ENCODE measurements around the gene GLTP. TPM values are rescaled to one million over a fixed set of nuclear protein-coding genes. Genes with fewer than 3 reads are reported as not detected.

The GLTP gene
- total and polyA plus RNA-seq, 2 of the 13 experiments (the other 11 are each of a cell fraction or from before 2014, with no cell fraction given) = 10.7 to 12.9 TPM

DNA sequence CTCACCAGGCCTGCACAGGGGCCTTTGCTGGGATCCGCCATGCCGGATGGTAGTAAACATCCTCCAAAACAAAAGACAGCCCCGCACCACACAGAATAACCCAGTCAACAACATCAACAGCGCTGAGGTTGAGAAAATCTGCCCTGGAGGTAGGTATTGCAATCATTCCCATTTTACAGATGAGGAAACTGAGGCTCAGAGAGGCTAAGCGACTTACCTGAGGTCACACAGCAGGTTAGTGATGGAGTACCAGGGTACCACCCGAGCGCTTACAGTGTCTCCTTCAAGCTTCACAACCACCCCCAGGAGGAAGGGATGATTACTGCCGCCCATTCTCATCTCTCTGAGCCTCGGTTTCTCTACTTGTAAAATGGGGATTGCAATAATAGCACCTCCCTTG, 62.1 kb downstream of the GLTP start:
- Histone ChIP-seq H3K79me2 (ENCODE audit: insufficient read depth, low read length) (no peaks in the 10 kb centered on the region), H3K4me3 (replicated peaks in 1 of 3; ENCODE audit: insufficient read depth in 1 of 3, low read depth in 2 of 3, low read length in 3 of 3) (no peak overlapping the region), H3K27ac (ENCODE audit: extremely low read length, insufficient read depth, low read length) (no peak overlapping the region), H2AFZ (ENCODE audit: low read length) (no peak overlapping the region), H3K9me3 (ENCODE audit: low read length) (no peaks in the 10 kb centered on the region), H3K4me2 (ENCODE audit: low read depth, low read length) (no peak overlapping the region), H3K36me3 (replicated peaks in 1 of 2; ENCODE audit: control insufficient read depth in 1 of 2, insufficient read depth in 2 of 2, low read length in 2 of 2) (no peaks in the 10 kb centered on the region), H3K4me1 (ENCODE audit: insufficient read depth, low read length) (peaks cover 64% of the 10 kb centered on the region), H4K20me1 (ENCODE audit: insufficient read depth, low read length) (no peaks in the 10 kb centered on the region), H3K9ac (ENCODE audit: insufficient read depth, low read depth, low read length) (no peak overlapping the region), H3K27me3 (ENCODE audit: control insufficient read depth in 1 of 2, insufficient read depth in 2 of 2, low read length in 2 of 2) (no peaks in the 10 kb centered on the region)
- POLR2A ChIA-PET = no interaction called here
- DNase-seq (ENCODE audit: low spot score) (no peak), FAIRE-seq (no peak), ATAC-seq (no peak)
- no TSS peak for BruUV-seq (replicated peaks)
- intact Hi-C loops (cut with micrococcal nuclease; ENCODE audit: unreplicated experiment) (no loop called here), in situ Hi-C loops (cut with HindIII; ENCODE audit: extremely low pct_ligation_motif_present, low pct_unique_long_range_greater_than_20kb) (no loop called here)
- CTCF ChIA-PET (ENCODE audit: low intra/inter-chr PET ratio, low total read pairs) = no interaction called here
- 84% methylated on average over 9 of the region's 9 CpGs for WGBS (ENCODE audit: low lambda C conversion rate)
- TF ChIP-seq HDAC2 (CRISPR knock-in tag; IDR thresholded peaks at IDR 0.05) (no peak), ZNF768 (CRISPR knock-in tag; IDR thresholded peaks at IDR 0.05) (peak; percentile 42), CHD4 (IDR thresholded peaks at IDR 0.05; ENCODE audit: borderline replicate concordance, low read length) (0 out of 2 replicates have a peak, but pooled peaks have one; percentile 56), ZNF431 (CRISPR knock-in tag; IDR thresholded peaks at IDR 0.05; ENCODE audit: borderline replicate concordance, low read depth) (no peak), ZSCAN9 (CRISPR knock-in tag; IDR thresholded peaks at IDR 0.05; ENCODE audit: borderline replicate concordance) (no peak), FOSL1 (CRISPR knock-in tag; IDR thresholded peaks at IDR 0.05; ENCODE audit: borderline replicate concordance) (no peak), NFKBIZ (CRISPR knock-in tag; IDR thresholded peaks at IDR 0.05) (no peak)

DNA sequence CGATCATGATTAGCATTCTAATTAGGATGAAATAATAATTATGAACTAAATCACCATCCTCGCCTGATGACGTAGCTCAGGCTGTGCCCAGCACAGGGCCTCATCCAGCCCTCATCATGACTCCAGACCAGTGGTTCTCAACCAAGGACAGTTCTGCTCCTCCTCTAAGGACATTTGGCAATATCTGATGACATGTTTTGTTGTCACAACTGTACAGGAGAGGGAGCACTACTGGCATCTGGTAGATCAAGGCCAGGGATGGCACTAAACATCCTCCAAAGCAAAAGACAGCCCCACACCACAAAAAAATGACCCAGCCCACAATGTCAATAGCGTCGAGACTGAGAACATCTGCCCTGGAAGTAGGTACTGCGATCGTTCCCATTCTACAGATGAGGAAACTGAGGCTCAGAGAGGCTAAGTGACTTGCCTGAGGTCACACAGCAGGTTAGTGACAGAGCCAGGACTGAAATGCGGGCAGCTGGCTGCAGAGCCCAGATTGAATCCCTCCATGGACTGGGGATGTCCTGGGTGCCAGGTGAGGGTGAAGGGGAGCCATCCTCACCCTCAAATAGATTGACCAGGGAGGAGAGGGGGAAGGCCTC, 62.6 kb downstream of the GLTP start:
- TF ChIP-seq ZNF652 (CRISPR knock-in tag; IDR thresholded peaks at IDR 0.05; ENCODE audit: borderline replicate concordance, low read depth) = no peak
- TF ChIP-seq ZNF263 (CRISPR knock-in tag; IDR thresholded peaks at IDR 0.05) = peak; percentile 72
- peak; percentile 50 for TF ChIP-seq CREB1 (IDR thresholded peaks at IDR 0.05)
- TF ChIP-seq CREB1 (CRISPR knock-in tag; IDR thresholded peaks at IDR 0.05) = no peak
- peak; percentile 89 for TF ChIP-seq ZNF629 (CRISPR knock-in tag; conservative IDR thresholded peaks at IDR 0.05)
- peak; percentile 48; the same call in 1 of the 2 replicates for TF ChIP-seq CHD4 (IDR thresholded peaks at IDR 0.05; ENCODE audit: borderline replicate concordance, low read length)
- peak; percentile 96 for TF ChIP-seq ZNF768 (CRISPR knock-in tag; IDR thresholded peaks at IDR 0.05)
- no peak for TF ChIP-seq PAWR (CRISPR knock-in tag; IDR thresholded peaks at IDR 0.05; ENCODE audit: borderline replicate concordance)
- TF ChIP-seq, protein P1, sequence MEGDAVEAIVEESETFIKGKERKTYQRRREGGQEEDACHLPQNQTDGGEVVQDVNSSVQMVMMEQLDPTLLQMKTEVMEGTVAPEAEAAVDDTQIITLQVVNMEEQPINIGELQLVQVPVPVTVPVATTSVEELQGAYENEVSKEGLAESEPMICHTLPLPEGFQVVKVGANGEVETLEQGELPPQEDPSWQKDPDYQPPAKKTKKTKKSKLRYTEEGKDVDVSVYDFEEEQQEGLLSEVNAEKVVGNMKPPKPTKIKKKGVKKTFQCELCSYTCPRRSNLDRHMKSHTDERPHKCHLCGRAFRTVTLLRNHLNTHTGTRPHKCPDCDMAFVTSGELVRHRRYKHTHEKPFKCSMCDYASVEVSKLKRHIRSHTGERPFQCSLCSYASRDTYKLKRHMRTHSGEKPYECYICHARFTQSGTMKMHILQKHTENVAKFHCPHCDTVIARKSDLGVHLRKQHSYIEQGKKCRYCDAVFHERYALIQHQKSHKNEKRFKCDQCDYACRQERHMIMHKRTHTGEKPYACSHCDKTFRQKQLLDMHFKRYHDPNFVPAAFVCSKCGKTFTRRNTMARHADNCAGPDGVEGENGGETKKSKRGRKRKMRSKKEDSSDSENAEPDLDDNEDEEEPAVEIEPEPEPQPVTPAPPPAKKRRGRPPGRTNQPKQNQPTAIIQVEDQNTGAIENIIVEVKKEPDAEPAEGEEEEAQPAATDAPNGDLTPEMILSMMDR (CRISPR knock-in tag; IDR thresholded peaks at IDR 0.05) = 0 out of 2 replicates have a peak, but pooled peaks have one; percentile 9
- Histone ChIP-seq H3K4me1 (ENCODE audit: insufficient read depth, low read length) (peaks cover 58% of the 10 kb centered on the region), H3K79me2 (ENCODE audit: insufficient read depth, low read length) (no peaks in the 10 kb centered on the region), H3K27me3 (ENCODE audit: control insufficient read depth in 1 of 2, insufficient read depth in 2 of 2, low read length in 2 of 2) (no peaks in the 10 kb centered on the region), H4K20me1 (ENCODE audit: insufficient read depth, low read length) (no peaks in the 10 kb centered on the region), H3K9me3 (ENCODE audit: low read length) (no peaks in the 10 kb centered on the region), H3K4me3 (replicated peaks in 1 of 3; ENCODE audit: insufficient read depth in 1 of 3, low read depth in 2 of 3, low read length in 3 of 3) (no peak overlapping the region), H3K9ac (ENCODE audit: insufficient read depth, low read depth, low read length) (no peak overlapping the region), H3K4me2 (ENCODE audit: low read depth, low read length) (no peak overlapping the region), H3K36me3 (replicated peaks in 1 of 2; ENCODE audit: control insufficient read depth in 1 of 2, insufficient read depth in 2 of 2, low read length in 2 of 2) (no peaks in the 10 kb centered on the region), H3K27ac (ENCODE audit: extremely low read length, insufficient read depth, low read length) (no peak overlapping the region), H2AFZ (ENCODE audit: low read length) (no peak overlapping the region)
- DNase-seq (ENCODE audit: low spot score) (peak; percentile 39), FAIRE-seq (no peak), ATAC-seq (no peak)
- 74% methylated on average over 8 of the region's 8 CpGs for WGBS (ENCODE audit: low lambda C conversion rate)
- in situ Hi-C loops (cut with HindIII; ENCODE audit: extremely low pct_ligation_motif_present, low pct_unique_long_range_greater_than_20kb) (no loop called here), intact Hi-C loops (cut with micrococcal nuclease; ENCODE audit: unreplicated experiment) (no loop called here)
- BruUV-seq (replicated peaks) = no TSS peak
- ChIA-PET POLR2A (no interaction called here), CTCF (ENCODE audit: low intra/inter-chr PET ratio, low total read pairs) (no interaction called here)
